ENCODE measurements around the gene RGS3.
"Not testable (repeated sequence)": the region's sequence is repeated elsewhere in the genome, so short reads cannot be mapped to it uniquely, and the experiment has no call there.

The RGS3 gene

GRCh38 chr9:113463418-113464285, at the start of gene RGS3:
TSS of gene RGS3 (plus strand) at chr9:113463727. CDS start at chr9:113463803, 76 bp downstream.
- no peak for DNase-seq

DNA sequence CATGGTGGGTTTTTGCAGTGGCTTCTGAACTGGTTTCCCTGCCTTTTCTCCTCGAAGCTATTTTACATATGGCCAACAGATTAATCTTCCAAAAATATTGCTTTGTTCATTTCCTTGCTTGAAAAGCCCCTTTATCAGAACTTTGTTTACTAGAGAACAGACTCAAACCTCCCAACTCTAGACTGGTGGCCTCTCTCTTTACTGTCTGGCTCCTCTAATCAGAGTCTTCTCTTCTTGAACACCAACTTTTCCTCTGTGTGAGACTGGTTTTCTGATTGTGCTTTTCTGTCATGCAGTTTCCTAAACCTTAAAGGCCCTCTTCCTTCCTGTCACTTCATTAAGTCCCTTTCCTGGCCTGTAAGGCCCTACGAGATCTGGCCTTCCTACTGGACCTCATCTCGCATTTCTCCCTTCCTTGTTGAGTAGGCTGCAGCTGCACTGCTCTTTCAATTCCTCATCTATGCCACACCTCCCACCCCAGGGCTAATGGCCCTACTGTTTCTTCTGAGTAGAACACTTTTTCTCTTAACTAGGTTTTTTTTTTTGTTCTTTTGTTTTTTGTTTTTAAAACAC, 47.3 kb upstream of the RGS3 start:
- DNase-seq, result no peak

DNA sequence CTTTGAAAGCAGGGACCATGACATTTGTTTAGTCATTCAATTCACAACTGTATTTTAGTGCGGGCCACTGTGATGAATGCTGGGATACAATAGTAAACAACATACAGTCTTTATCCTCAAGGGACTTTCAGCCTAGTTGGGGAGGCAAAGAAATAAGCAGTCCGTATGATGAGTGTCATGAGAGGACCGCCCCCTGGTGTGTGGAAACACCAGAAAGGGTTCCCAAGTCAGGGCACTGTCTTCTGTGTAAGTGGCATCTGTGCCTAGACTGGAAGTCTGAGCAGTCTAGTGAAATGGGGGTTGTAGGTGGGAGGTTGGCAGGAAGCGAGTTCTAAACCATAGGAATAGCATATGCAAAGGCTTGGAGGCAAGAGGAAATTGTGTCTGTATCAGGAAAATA, 46.2 kb upstream of the RGS3 start:
- DNase-seq, result no peak

DNA sequence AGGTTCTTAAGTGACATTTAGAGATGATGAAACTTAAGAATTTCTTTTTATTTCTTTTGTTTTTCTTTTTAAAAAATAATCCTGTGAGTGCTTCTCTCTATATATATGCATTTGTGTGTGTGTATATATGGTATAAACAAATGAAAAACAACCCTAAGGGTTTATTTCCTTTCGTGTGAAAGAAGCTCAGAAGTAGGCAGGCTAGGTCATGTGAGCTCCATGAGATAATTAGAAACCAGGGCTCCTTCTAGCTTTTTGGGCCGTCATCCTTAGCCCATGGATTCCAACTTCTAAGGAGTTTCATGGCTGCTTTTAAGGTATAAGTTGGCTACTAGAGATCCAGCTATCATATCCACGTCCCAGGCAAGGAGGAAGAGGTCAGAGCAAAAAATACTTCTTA, 41.8 kb upstream of the RGS3 start:
- DNase-seq, result no peak

DNA sequence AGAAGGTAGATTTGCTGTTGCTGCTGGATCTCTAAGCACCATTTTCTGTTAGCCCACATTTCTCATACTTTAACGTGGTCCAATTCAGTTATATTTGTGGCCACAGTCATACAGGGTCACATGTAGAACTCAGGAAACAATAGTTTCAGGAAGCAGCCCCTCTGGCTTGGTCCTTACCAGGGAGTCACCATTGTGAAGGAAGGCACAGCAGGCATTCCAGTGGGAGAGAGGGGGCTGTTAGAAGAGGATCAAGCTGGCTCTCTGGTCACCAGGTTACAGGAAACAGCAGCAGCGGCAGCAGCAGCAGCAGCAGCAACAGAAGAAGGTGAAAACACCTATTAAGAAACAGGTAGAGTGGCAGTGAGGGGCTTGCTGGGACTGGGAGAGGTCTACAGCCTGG, 38.5 kb upstream of the RGS3 start:
- DNase-seq, result no peak

DNA sequence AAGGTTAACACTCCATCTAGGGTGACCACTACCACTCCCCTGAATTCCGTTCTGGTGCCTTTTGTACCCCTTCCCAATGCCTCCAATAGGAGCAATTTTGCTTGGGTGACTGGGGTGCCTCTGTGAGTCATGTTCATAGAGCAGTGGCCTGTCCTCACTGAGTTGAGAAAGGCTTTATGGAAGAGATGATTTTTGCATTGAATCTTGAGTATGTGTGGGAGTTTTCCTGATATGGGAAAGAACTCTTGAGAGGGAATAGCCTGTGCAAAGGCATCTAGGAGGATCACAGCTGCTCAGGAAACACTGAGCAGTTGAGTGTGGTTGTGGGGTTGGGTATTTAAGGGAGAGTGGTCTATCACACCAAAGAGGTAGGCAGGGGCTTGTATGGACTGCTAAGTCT, 36.8 kb upstream of the RGS3 start:
- no peak for DNase-seq

DNA sequence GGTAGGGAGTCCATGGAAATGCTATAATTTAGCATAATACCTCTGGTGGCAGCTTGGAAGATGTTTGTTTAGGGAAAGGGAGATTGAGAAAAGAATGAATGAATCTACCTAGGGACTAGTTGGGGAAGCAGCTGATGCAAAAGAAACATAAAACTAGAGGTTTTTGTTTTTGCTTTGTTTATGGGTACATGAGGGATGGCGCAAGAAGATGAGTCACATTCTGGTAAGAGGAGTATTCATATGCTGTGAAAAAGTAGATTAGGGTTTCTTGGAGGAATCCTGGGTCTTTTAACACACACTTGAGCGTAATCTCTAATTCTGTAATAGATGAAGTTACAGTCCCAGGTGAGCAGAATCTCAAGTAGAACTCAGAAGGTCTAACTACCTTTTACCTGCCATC, 35.9 kb upstream of the RGS3 start:
- DNase-seq, result no peak

- no peak for DNase-seq
Observed at GRCh38 chr9:113428062-113428615, 35.4 kb upstream of the RGS3 start.

DNA sequence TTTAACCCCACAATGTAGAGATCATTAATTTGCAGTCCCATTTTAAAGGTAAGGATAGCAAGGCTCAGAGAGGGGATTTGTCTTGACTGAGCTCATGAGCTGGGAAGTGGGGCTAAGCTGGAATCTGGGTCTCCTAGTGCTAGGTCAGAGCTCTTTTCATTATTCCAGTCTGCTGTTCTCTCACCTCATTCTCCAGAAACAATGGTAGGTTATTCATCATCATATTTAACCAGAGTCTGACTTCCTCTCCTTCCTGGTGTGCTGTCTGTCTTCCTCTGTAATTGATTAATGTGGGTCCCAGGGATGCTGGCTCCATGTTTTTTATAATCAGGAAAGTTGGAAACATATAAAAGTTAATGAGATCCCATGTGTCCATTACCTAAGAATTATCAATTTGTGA, 32.3 kb upstream of the RGS3 start:
- DNase-seq, result no peak

DNA sequence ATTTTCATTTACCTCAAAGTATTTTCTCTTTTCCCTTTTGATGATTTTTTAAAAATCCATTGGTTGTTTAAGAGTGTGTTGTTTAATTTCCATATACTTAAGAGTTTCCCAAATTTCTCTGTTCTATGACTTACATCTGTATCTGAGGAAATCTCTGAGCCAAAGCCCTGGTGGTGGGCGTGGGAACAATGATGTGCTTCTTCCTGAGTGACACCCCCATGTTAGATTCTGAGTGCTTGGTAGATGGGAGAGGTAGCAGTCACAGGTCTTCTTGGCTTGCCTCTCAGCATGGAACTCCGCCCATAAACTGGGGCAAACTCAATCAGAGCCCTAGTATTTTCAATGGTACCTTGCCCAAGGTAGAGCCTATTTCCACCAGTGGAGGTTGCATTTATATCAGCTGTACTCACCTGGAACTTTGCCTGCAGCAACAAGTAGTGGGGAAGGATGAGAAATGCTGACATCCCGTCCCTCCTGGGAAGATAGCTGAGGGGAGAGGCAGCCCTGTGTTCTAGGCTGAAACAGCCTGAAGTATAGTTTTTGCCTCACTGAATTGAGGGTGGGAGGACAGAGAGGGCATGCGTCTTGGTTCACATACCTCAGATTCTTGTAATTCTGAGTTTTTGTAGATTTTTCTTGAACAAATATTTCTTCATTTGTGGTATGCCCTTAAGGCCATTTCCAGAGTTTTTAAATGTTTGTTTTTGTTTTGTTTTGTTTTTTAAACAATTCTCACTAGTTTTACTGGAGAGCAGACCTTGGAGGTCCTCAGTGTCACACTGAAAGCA, 26.6 kb upstream of the RGS3 start:
- DNase-seq, result no peak

DNA sequence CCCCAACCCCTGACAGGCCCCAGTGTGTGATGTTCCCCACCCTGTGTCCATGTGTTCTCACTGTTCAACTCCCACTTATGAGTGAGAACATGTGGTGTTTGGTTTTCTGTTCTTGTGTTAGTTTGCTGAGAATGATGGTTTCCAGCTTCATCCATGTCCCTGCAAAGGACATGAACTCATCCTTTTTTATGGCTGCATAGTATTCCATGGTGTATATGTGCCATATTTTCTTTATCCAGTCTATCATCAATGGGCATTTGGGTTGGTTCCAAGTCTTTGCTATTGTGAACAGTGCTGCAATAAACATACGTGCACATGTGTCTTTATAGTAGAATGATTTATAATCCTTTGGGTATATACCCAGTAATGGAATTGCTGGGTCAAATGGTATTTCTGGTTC, 25.8 kb upstream of the RGS3 start:
- not testable (repeated sequence) for DNase-seq

- no peak for DNase-seq
Observed at GRCh38 chr9:113444736-113445135, 18.8 kb upstream of the RGS3 start.

- DNase-seq, result no peak
Observed at GRCh38 chr9:113446323-113446740, 17.2 kb upstream of the RGS3 start.

DNA sequence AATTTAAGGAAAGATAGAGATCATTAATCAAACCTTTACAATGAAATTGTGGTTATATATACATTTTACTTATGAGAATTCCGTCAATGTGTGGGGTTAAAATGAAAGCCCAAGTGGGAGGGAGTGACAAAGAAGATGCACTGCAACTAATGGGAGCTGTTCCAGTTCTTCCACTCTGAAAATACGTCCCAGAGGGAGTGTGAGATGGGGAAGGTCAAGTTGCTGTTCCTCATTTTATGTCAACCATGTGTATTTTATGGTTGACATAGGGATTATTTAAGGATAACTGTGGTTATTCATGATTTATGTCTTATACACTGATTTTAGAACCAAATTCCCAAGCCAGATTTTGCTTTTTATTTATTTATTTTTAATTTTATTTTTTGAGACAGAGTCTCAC, 14.2 kb upstream of the RGS3 start:
- DNase-seq, result no peak

- DNase-seq, result no peak
Observed at GRCh38 chr9:113452113-113452605, 11.4 kb upstream of the RGS3 start.

DNA sequence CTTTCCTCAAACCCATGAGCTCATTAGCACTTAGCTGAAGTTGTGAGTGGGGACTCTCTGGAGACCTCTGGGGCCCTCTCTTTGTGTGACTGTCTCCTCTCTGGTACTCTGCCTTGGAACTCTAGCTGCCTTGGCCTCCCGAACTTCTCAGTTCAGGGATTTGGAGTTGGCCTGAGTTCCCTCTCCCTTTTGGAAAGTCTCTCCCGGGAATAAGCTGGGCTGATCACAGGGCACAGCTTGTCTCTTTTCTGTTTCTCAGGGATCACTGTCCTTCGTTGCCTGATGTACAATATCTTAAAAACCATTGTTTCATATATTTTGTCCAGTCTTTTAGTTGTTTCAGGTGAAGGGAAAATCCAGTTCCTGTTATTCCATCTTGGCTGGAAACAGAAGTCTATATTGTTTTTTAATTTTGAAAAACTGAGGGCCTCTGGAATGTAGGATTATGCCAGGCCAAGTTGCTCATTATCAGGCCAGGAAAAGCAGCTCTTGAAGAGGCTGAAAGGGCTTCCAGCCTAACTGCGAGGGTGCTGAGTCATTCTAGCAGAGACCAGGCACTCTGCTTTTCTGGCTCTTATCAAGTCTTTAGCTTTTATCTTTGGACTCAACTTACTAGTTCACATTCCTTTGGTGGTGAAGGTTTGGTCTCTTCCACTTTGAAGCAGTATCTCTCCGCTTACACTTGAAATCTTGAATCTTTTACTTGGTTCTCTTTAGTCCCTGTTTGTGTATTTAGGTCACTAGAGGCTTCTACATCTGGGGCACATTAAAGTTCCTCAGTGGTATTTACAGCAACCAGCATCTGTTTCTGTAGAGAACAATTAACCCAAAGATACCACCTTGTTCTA, 8.4 kb upstream of the RGS3 start:
- no peak for DNase-seq

- DNase-seq, result no peak
Observed at GRCh38 chr9:113456235-113456634, 7.3 kb upstream of the RGS3 start.

GRCh38 chr9:113461285-113461684, 2.2 kb upstream of the RGS3 start:
- DNase-seq, result no peak

- no peak for DNase-seq
Observed at GRCh38 chr9:113461943-113462342, 1.6 kb upstream of the RGS3 start.

DNA sequence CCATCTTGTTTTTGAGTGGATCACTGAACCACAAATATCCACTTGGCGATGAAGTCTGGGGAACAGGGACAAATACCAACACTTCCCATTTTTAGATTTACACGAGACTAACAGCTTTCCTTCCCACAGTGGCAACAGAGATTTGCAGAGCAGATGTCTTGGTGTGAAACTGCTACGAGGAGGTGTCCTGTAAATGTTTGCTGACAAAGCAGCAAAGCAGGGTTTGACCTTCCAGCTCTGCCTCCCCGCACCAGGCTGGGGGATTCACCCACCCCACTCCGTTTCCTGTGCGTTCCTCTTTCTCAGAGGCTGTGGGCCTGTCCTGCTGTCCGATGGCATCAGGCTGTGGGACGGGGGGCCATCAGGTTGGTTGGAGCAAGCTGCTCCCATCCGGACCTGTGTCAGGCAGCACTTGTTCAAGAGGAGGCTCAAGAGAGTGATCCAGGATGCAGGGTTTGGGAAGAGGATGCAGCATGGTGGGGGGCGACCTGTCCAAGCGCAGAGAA, 693 bp upstream of the RGS3 start:
- no peak for DNase-seq

GRCh38 chr9:113464286-113464660, 746 bp downstream of the RGS3 start:
- DNase-seq, result no peak

DNA sequence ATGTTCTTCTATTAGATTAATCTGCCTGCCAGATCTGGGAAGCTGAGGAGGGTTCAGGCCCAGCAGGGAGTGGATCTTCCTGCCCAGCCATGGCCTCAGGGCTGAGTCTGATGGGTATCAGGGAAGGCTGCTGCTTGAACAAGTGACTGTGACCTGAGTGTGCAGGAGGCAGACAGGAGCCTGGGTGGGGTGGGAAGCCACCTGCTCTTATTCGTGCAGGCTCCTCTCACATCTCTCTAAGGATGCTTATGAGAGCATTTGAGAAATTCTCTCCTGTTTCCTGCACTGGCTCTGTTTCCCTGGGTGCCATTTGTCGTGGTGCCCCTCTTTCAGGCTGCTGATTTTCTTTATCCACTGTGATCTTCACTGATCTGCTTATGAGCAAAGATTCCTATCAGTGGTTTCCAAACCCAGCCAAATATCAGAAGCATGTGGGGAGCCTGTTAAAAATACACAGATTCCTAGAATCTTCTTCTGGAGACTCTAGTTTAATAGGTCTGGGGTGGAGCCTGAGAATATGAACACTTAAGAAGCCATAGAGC, 2.1 kb downstream of the RGS3 start:
- no peak for DNase-seq

All from DMS 273 treated with DMSO at 0.1 percent for 48 hours (cell line).